Keratinocyte (primary cell): ENCODE data around the gene ADCY5.

Source experiments
- CTCF ChIP-seq, 3 experiments: IDR thresholded peaks in 1 of 3; conservative IDR thresholded peaks in 1 of 3; optimal IDR thresholded peaks in 1 of 3; 2 replicates in 2 of 3; 3 replicates in 1 of 3; pipeline versions ENCODE3 to v1.5.1; 2011; ENCODE audit warnings: low read length in 3 of 3, mild to moderate bottlenecking in 3 of 3, moderate library complexity in 2 of 3, control low read depth in 1 of 3, inconsistent platforms in 1 of 3; ENCODE audit not compliant: insufficient read depth in 2 of 3; ENCODE audit errors: extremely low read depth in 1 of 3
- EZH2 ChIP-seq: IDR thresholded peaks from one replicate; pipeline ENCODE4 v1.6.1; 2012; ENCODE audit warnings: inconsistent platforms, mild to moderate bottlenecking, low read length, moderate library complexity

GRCh38 chr3:123296261-123296660, 152.6 kb downstream of the ADCY5 start:
- TF ChIP-seq CTCF (optimal IDR thresholded peaks at IDR 0.05 in 1 of 3, IDR thresholded peaks at IDR 0.05 in 1 of 3, conservative IDR thresholded peaks at IDR 0.05 in 1 of 3; ENCODE audit: extremely low read depth in 1 of 3, insufficient read depth in 2 of 3, low read length in 3 of 3) (no peak), EZH2 (no peak)
